Islet of Langerhans (tissue), 1 donor: Measurements from ENCODE around the gene DNAJC9.
"Not testable (repeated sequence)": the region's sequence is repeated elsewhere in the genome, so short reads cannot be mapped to it uniquely, and the experiment has no call there.

Experiments
- FAIRE-seq: peaks from one replicate; lab custom pipeline; 2011; peaks lifted over from hg19 to GRCh38; lab: Jason Lieb, UNC

Gene DNAJC9, protein sequence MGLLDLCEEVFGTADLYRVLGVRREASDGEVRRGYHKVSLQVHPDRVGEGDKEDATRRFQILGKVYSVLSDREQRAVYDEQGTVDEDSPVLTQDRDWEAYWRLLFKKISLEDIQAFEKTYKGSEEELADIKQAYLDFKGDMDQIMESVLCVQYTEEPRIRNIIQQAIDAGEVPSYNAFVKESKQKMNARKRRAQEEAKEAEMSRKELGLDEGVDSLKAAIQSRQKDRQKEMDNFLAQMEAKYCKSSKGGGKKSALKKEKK

DNA sequence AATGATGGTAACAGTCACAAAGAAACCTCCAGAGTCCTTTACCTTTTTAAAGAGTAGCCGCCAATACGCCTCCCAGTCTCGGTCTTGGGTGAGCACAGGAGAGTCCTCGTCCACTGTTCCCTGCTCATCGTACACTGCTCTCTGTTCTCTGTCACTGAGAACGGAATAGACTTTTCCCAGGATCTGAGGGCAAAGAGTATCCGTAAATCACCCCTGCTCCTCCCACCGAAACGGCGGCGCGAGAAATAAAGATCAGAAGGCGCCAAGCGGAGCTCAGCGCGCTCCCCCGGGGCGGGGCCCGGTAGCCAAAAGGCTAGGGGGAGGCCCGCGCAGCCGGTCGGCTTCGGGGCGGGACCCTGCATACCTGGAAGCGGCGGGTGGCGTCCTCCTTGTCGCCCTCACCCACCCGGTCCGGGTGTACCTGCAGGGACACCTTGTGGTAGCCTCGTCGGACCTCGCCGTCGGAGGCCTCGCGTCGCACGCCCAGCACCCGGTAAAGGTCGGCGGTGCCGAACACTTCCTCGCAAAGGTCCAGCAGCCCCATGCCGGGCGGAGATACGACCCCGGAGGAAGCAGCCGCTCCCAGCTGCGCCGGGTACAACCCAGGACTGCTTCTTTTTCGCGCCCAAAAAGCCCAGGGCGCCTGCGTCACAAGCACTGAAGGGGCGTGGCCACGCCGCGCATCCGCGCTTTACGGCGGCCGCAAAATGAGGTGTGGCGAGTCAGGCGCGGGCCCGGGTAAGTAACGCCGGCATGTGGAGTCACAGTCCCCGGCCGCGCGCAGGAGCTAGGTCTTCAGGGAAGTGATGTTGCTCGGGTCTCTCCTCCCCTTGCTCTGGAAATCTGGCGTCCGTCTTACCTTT is at the start of gene DNAJC9:
Gene DNAJC9, minus strand, starts transcription at position 610 of the 863 bp plus-strand sequence. Its CDS starts 66 bp downstream, at position 544.
- FAIRE-seq, result no peak

DNA sequence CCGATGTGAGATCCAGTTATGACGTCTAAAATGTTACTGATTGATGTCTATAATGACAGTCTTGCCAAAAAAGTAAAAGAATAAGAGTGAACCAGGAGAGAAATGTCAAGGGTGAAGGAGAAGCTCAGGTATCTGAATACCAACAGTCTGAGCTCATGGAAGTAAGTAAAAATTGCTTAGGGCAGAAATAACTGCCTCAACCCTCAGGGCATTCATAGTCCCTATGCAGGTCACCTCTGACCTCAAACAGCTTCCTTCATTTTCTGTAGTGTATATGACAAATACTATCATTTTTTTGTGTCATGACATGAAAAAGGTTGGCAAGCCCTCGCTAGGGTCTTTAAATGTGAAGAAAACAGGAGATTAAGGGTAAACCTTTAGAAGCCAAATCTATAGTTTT is 46.4 kb upstream of the DNAJC9 start:
- no peak for FAIRE-seq

DNA sequence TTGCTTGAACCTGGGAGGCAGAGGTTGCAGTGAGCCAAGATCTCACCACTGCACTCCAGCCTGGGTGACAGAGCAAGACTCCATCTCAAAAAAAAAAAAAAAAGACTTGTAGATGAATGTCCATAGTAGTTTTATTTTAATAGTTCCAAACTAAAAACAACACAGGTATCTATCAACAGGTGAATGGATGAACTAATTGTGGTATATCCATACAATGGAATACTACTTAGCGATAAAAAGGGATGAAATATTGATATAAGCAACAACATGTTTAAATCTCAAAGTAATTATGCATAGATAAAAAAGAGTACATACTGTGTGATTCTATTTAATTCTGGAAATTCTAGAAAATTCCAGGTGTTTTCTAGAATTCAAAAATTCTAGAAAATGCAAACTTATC is 42.9 kb upstream of the DNAJC9 start:
- no peak for FAIRE-seq

DNA sequence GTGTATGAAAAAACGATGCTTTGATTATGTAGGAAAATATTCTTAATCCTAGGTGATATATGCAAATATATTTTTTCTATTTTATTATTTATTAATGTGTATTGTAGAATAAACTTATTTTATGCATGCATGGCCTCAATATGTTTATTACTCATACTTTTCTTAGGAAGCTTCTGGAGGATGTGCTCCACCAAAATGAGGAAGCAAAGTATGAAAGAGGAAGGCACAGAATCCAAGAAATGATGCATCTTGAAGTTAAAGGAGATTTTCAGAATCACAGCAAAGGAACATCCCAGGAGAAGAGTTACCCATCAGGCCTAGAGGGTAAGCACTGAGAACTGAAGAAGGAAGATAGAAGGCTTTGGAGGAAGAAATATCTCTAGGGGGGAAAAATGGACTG is 40.4 kb upstream of the DNAJC9 start:
- no peak for FAIRE-seq

DNA sequence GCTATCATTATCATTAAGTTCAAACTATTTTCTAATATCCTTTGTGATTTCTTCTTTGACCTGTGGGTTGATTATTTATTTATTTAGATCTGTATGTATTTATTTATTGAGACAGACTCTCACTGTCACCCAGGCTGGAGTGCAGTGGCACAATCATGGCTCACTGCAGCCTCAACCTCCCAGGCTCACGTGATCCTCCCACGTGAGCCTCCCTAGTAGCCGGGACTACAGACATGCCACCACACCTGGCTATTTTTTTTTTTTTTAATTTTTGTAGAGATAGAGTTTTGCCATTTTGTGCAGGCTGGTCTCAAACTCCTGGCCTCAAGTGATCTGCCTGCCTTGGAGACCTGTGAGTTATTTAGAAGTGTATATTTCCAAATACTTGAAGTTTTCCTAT is 34.0 kb upstream of the DNAJC9 start:
- FAIRE-seq, result no peak

DNA sequence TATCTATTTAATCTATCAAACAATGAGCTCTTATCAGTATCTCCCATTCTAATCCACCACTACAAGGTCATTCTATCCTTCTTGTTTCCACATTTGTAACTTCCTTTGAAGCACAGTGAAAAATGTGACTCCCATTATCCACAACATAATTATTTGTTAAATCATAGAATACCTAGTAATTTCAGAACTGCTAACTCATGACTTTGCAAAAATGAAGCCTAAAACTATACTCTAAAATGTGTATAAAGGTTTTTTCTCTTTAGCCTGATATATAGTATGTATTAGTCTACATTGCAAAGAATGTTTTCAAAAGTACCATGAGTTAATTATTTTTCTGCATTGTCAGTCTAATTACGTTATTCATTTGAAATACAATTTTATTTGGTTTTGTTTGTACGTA is 17.4 kb upstream of the DNAJC9 start:
- FAIRE-seq, result no peak

DNA sequence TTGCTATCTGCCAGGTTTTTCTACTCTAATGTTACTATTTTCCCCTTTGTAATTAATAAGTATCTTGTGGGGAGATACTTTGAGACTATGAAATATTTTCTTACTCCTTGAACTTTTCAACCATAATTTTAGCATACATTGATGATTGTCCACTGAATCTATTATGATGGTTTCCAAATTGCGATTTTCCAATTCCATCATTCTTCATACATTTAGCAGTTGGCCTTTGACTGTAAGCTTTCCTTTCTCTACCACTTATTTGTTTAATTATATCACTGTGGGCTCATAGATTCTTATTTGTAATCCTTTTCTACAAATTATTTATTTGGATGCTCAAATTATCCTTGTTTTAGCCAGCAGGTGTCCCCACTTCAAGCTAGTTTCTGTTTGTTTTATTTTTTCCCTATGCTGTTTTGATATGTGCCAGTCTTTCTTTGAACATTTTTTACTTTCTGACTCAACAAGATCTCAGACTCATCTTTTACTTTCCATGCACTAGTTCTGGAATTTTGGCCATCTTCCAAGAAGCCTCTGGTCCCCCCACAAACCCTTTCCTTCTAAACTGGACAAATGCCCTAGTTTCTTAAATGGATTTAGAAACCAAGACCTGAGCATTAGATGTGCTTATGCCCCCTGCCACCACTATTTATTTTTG is 16.8 kb upstream of the DNAJC9 start:
- FAIRE-seq, result peak; percentile 45

DNA sequence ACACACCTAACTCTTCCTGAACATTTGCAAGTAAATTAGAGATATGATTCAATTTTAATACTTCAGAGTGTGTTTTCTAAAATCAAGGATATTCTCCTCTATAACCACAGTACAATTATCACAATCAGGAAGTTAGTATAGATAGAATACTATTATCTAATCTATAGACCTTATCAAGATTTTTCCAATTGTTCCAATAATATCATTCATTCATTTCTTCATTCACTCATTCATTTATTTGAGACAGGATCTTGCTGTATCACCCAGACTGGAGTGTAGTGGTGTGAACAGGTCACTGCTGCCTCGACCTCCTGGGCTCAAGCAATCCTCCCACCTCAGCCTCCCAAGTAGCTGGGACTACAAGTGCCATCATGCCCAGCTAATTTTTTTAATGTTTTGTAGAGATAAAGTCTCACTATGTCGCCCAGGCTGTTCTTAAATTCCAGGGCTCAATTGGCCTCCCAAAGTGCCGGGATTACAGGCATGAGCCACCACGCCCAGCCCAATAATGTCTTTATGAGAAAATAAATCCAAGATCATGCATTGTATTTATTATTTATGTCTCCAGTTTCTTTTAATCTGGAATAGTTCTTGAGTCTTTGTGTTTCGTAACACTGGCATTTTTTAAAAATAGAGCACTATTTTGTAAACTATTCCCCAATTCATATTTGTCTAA is 16.0 kb upstream of the DNAJC9 start:
- peak; percentile 17 for FAIRE-seq

DNA sequence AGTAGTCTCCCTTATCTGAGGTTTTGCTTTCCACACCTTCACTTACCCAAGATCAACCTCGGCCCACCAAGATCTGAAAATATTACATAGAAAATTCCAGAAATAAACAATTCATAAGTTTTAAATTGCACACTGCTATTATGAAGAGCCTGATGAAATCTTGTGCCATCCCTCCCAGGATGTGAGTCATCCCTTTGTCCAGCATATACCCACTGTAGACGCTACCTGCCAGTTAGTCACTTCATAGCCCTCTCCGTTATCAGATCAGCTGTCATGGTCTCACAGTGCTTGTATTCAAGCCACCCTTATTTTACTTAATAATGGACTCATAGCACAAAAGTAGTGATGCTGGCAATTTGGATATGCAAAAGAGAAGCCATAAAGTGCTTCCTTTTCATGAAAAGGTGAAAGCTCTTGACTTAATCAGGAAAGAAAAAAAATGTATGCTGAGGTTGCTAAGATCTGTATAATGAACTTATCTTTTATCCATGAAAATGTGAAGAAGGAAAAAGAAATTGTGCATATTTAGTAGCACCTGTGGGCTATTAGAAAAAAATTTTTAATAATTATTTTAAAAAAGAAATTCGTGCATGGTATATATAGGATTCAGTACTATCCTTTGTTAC is 15.2 kb upstream of the DNAJC9 start:
- FAIRE-seq, result peak; percentile 45

DNA sequence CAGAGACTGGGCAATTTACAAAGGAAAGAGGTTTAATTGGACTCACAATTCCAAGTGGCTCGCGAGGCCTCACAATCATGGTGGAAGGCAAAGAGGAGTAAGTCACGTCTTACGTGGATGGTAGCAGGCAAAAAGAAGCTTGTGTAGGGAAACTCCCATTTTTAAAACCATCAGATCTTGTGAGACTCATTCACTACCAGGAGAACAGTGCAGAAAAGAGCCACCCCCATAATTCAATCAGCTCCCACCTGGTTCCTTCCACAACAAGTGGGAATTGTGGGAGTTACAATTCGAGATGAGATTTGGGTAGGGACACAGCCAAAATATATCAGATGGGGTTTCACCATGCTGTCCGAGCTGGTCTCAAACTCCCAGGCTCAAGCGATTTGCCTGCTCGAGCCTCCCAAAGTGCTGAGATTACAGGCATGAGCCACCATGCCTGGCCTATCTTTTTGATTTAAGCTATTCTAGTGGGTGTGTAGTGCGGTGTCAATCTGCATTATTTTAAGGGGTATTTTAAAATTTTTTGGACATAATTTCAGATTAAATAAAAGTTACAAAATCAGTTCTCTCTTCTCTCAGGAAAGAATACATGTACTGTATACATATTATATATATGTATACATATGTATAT is 14.4 kb upstream of the DNAJC9 start:
- no peak for FAIRE-seq

DNA sequence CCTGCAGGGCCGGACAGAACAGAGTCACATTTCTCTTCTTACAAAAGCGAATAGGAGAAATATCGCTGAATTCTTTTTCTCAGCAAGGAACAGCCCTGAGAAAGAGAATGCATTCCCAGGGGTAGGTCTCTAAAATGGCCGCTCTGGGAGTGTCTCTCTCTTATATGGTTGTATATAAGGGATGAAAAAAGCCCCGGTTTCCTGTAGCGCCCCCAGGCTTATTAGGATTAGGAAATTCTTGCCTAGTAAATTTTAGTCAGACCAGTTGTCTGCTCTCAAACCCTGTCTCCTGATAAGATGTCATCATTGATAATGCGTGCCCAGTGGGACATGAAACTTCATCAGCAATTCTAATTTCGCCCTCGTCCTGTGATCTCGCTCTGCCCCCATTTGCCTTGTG is 11.6 kb upstream of the DNAJC9 start:
- FAIRE-seq, result not testable (repeated sequence)

DNA sequence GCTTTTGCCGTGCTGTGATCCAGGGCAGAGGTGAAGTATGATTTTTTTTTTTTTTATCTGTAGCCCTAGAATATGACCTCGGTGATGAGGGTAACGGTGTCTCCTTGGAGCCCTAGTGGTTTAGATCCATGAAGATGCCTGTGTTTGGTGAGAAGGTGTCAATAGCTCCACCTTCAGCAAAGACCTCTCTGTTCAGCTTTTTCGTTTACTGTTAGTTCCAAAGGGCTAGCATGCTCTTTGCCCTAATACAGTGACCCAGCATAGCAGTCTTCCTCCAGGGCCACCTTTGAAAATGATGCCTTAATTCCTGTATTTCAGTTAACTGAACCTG is 6.1 kb upstream of the DNAJC9 start:
- no peak for FAIRE-seq

DNA sequence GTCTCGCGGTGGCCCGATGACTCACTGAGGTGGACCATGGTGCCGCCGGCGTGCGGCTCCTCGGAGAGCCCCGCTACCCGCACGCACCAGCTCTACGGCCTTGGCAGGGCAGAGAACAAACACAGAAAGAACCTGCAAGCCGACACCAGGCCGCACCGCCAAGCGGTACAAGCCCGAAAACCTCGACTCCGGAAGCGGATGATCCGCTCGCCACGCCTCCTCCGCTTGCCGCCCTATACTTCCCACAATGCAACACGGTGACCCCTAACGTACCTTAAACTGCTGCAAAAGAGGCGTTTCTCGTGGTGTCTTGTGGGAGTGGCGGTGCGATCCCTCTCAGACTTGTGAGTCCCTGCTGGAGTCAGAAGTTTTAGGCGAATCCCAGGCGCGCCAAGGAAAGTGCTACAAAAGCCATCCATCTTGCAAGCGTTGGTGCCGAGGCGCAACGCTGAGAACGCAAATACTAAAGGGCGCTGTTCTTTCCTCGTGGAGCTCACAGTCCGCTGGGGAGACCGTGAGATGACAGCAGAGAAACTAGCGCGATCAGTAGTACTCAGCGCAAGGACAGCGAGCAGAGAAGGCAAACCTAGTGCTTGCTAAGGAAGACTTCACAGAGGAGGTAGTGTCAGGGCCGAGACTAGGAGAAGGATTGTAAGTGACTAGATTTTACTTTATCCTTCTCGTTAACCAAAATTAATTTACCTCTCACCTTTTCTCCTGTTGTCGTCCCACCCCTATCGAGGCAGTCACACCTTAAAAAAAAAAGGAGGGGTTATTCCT is 5.6 kb upstream of the DNAJC9 start, which contains the start of gene MRPS16:
Gene MRPS16, minus strand, starts transcription at position 200 of the 780 bp plus-strand sequence. Its CDS starts 162 bp downstream, at position 38.
- FAIRE-seq, result peak; percentile 68

DNA sequence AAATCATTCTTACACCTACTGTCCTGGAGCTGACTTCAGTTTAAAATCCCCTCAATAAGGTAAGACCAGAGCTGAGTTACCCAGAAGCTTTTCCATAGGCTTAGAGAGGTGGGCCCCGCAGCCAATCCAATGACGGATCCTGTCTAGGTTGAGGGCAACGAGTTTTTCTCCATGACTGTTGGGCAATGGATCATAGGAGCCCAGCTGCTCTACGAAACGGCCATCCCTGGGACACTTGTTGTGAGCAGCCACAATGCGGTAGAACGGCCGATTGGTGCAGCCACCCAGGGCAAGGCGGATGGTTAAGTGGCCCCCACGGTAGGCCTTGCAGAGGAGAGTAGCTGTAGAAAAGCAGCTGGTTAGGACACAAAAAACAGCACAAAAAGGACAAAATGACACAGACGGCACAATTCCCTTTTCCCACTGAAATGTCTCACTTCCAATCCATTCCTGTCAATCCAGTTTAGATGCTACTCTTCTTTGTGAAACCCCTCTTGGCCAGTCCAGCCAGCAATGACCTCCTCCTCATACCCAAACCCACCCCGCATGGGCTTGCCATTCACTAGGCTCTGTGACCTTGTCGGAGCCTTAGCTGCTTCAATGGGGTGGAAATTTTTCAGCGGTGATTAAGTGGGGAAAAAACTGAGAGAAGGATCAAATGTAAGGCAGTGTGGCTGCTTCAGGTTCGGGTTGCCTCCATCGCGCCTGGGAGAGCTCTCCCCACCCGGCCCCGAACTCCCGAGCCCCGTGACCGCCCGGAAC is 4.8 kb upstream of the DNAJC9 start:
- no peak for FAIRE-seq

DNA sequence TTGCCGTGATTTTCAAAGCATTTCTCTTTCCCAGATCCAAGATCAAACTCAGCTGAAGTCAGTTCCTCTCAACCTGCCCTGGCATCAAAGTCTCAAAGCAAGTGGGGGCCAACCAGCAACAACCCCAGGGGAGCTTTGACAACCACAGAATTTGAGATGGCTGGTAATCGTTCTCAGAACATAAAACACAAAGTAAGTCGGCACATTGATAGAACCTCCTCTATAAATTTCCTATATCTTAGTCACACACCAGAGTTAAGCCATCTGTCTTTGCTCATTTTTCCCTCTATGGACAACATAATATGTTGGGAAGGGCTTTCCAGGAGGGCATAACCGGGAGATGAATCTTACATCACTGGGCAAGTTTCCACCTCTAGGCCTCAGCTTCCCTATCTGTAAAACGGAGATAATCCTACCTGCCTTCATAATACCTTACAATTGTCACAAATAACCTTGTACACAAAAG is 1.2 kb upstream of the DNAJC9 start:
- FAIRE-seq, result no peak

DNA sequence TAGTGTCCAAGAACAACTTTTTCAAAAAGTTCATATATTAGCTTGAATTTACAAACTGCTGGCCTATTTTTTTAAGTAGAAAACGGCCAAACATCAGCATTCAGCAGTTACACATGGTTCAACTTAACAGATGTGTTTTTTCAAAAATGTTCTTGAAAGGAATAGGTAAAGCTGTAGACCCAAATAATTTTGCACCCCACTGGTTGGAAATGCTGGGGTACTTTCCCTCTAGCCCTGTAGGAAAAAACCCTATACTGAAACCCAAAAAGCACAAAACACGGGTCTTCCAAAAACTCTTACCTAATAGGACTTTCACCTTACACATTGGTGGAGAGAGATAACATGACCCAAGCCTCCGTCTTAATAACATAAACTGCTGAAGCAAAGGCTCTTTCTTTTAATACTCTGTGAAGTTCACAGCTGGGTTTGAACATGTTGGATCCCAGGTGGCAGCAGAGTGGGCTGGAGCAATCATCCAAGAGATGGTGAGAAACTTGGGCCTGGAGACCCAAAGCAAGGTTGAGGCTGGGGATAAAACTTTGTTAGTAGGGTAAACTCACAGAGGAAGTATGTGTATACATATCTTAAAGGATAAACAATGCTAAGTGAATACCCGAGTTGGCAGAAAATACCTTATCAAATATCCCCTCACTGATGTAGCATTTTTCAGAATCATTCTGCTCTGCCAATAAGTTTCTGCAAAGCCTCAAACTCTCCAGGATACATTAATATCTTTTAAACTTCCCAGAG is 629 bp upstream of the DNAJC9 start:
- FAIRE-seq, result no peak

DNA sequence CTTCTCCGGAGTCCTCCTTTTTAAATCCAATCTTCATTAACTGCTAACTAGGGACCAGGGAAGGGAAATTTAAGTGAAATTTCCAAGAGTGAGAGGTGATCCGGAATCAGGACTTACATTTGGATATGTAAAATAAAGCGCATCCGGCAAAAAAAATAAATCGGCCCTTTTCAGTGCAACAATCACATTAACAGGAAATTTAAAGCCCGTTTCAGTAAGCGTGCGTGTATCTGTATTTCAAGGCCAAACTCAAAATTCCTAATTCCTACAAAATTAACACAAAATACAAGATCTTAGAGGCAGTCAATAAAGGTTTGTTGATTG is 771 bp downstream of the DNAJC9 start:
- no peak for FAIRE-seq

DNA sequence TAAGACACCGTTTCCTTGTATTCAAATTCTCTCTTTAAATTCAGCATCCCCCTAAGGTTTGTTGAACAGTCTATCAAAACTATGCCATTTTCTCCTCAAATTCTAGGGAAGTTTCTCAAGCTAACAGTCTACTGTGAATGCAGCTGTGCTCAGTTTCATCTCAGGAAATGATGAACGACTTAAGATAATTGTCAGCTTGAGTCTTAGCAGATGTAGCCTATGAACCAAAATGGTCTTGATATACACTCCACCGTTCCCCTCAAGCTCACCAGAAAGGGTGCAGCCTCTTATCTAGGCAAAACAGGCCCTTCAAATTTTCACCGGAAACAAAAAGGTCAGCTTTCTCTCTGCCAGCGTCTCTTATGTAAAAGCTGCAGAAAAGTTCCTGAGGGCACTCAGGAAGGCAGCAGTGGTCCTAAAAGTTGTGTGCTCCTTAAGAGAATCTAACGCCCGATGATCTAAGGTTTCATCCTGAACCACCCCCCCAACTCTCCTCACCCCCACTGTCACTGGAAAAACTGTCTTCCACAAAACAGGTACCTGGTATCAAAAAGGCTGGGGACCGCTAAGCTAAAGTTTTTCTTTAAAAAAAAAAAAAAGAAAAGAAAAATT is 2.1 kb downstream of the DNAJC9 start:
- FAIRE-seq, result no peak

DNA sequence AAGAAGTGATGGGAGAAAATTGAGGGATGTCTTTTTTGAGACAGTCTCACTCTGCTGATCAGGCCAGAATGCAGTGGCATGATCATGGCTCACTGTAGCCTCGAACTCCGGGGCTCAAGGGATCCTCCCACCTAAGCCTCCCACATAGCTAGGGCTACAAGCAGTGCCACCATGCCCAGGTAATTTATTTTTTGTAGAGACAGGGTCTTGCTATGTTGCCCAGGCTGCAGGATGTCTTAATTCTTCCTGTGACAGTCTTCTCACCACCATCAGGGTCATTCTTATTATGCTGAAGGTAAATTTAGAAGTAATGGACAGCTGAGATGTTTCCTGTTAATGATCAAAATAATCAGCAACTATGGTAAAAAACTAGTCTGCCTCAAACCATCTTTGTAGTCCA is 7.1 kb downstream of the DNAJC9 start:
- no peak for FAIRE-seq
